ENCODE data around the gene ANKRD6.

DNA sequence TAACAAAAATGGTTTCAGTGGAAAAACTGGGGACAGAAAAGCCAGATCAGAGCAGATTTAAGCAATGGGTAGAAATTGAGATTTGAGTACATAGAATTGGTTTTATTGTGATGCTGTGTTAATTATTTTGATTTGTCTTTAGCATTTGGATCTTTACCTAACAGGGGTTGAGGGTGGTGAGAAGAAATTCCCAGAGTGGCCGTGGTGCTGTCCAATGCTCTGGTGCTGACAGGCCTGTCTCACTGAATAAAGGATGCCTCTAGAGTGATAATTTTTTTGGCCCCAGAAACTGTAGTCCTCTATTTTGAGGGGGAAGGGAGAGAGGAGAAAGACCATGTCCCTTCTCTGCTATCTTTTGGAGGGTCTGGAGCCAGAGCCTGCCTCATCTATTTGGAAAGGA lies 126.5 kb downstream of the ANKRD6 start:
- no peak for TF ChIP-seq EZH2 (IDR thresholded peaks at IDR 0.05; ENCODE audit: insufficient read depth, low read length)
- TF ChIP-seq, protein P1, sequence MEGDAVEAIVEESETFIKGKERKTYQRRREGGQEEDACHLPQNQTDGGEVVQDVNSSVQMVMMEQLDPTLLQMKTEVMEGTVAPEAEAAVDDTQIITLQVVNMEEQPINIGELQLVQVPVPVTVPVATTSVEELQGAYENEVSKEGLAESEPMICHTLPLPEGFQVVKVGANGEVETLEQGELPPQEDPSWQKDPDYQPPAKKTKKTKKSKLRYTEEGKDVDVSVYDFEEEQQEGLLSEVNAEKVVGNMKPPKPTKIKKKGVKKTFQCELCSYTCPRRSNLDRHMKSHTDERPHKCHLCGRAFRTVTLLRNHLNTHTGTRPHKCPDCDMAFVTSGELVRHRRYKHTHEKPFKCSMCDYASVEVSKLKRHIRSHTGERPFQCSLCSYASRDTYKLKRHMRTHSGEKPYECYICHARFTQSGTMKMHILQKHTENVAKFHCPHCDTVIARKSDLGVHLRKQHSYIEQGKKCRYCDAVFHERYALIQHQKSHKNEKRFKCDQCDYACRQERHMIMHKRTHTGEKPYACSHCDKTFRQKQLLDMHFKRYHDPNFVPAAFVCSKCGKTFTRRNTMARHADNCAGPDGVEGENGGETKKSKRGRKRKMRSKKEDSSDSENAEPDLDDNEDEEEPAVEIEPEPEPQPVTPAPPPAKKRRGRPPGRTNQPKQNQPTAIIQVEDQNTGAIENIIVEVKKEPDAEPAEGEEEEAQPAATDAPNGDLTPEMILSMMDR (IDR thresholded peaks at IDR 0.05; ENCODE audit: insufficient read depth, low read depth, low read length) = no peak

All from astrocyte (in vitro differentiated cells and primary cell).